H7 (cell line): Measurements from ENCODE around the gene PTPRN2. TPM values are rescaled to one million over a fixed set of nuclear protein-coding genes. Genes with fewer than 3 reads are reported as not detected.
"Not testable (repeated sequence)": the region's sequence is repeated elsewhere in the genome, so short reads cannot be mapped to it uniquely, and the experiment has no call there.

Source experiments
- DNase-seq: peaks from one replicate; pipeline ENCODE4 v3.0.0; 2012
- H3K27me3 ChIP-seq: 2 replicates; pipeline ENCODE4 v1.6.0; 2011; ENCODE audit warnings: mild to moderate bottlenecking, low read length; ENCODE audit not compliant: control insufficient read depth, insufficient read depth
- H3K36me3 ChIP-seq: replicated peaks from 2 replicates; pipeline ENCODE4 v1.5.1; 2011; ENCODE audit warnings: low read length; ENCODE audit not compliant: control insufficient read depth, insufficient read depth
- H3K4me3 ChIP-seq: 2 replicates; pipeline ENCODE4 v1.5.1; 2011; ENCODE audit warnings: low read depth, mild to moderate bottlenecking, control low read depth, low read length, moderate library complexity; ENCODE audit not compliant: insufficient read depth
- total RNA-seq: library from RNA; depleted of rRNA; stranded (reverse); fragments of >200 nt; shearing (Covaris generic); gene quantifications from 2 replicates; pipeline ENCODE4 v1.2.3, GENCODE V29; 2014

PTPRN2 gene
- total RNA-seq, 1 experiment from 2014 or later = 0.80 TPM

- Histone ChIP-seq H3K4me3 (no peak overlapping the region), H3K27me3 (peaks cover 27% of the 10 kb centered on the region), H3K36me3 (no peaks in the 10 kb centered on the region)
- no peak for DNase-seq
Observed at GRCh38 chr7:158348446-158348845, 239.2 kb downstream of the PTPRN2 start.

- peak; percentile 46 for DNase-seq
- H3K27me3 ChIP-seq = peaks cover 27% of the 10 kb centered on the region
- H3K36me3 ChIP-seq, H3K4me3 ChIP-seq: not testable (repeated sequence)
Observed at GRCh38 chr7:158348039-158348438, 239.6 kb downstream of the PTPRN2 start.

GRCh38 chr7:158345731-158346130 lies 241.9 kb downstream of the PTPRN2 start:
- Histone ChIP-seq H3K4me3 (no peak overlapping the region), H3K27me3 (peaks cover 10% of the 10 kb centered on the region), H3K36me3 (no peaks in the 10 kb centered on the region)
- DNase-seq = no peak

DNA sequence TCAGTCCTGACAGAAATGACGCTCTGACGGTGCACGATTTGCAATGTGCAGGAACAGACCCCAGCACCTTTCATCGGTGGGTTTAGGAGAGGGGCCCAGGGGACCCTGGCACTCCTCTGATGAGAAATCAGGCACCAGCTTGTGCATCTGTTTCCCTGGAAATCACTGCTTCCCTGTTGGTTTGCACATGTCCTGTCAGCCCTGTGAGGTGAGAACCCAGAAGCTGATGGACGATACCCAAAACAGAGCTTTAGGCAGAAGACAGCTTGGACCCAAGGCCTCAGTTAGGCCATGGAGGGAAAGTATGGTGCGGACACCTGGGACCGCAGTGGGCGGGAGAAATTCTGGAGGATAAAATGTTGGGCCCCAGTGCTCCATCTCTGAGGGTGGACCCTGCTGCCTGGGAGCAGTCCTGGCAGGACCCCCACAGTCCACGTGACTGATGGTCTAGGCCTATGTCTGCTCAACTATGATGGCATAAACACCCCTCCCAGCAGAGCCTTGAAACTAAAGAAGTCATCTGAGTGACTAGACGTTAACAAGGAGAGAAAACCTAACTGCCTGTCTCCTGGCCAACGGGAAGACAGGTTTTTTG lies 242.8 kb downstream of the PTPRN2 start:
- no peak for DNase-seq
- peaks cover under 1% of the 10 kb centered on the region; the same call in 1 of the 2 replicates for H3K27me3 ChIP-seq
- H3K4me3 ChIP-seq = no peak overlapping the region
- H3K36me3 ChIP-seq = no peaks in the 10 kb centered on the region

GRCh38 chr7:158343936-158344455 lies 243.6 kb downstream of the PTPRN2 start:
- DNase-seq = no peak
- no peaks in the 10 kb centered on the region for H3K27me3 ChIP-seq
- H3K36me3 ChIP-seq = no peaks in the 10 kb centered on the region
- no peak overlapping the region for H3K4me3 ChIP-seq

GRCh38 chr7:158343526-158343925 lies 244.1 kb downstream of the PTPRN2 start:
- Histone ChIP-seq H3K4me3 (no peak overlapping the region), H3K36me3 (no peaks in the 10 kb centered on the region), H3K27me3 (no peaks in the 10 kb centered on the region)
- DNase-seq = no peak

- H3K27me3 ChIP-seq, DNase-seq: not testable (repeated sequence)
Observed at GRCh38 chr7:158341097-158341496, 246.5 kb downstream of the PTPRN2 start.

GRCh38 chr7:158336952-158337351 lies 250.7 kb downstream of the PTPRN2 start:
- H3K4me3 ChIP-seq, H3K36me3 ChIP-seq, H3K27me3 ChIP-seq, DNase-seq: not testable (repeated sequence)

More at GRCh38 chr7:158341097-158341496, 246.5 kb downstream of the PTPRN2 start:
- H3K4me3 ChIP-seq, H3K36me3 ChIP-seq: not testable (repeated sequence)

GRCh38 chr7:158332516-158332915 lies 255.1 kb downstream of the PTPRN2 start:
- not testable (repeated sequence) for H3K36me3 ChIP-seq, H3K27me3 ChIP-seq, DNase-seq, H3K4me3 ChIP-seq

DNA sequence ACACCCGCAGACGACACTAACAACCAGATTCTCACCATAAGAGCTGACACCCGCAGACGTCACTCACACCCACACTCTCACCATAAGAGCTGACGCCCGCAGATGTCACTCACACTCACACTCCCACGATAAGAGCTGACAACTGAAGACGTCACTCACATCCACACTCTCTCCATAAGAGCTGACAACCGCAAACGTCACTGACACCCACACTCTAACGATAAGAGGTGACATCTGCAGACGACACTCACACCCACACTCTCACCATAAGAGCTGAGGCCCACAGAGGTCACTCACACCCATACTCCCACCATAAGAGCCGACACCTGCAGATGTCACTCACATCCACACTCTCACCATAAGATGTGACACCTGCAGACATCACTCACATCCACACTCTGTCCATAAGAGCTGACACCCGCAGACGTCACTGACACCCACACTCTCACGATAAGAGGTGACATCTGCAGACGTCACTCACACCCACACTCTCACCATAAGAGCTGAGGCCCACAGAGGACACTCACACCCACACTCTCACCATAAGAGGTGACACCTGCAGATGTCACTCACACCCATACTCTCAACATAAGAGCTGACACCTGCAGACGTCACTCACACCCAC lies 255.7 kb downstream of the PTPRN2 start:
- H3K36me3 ChIP-seq, H3K4me3 ChIP-seq, DNase-seq, H3K27me3 ChIP-seq: not testable (repeated sequence)

GRCh38 chr7:158329686-158330085 lies 257.9 kb downstream of the PTPRN2 start:
- Histone ChIP-seq H3K36me3 (no peaks in the 10 kb centered on the region), H3K4me3 (no peak overlapping the region), H3K27me3 (no peaks in the 10 kb centered on the region)
- DNase-seq = no peak

DNA sequence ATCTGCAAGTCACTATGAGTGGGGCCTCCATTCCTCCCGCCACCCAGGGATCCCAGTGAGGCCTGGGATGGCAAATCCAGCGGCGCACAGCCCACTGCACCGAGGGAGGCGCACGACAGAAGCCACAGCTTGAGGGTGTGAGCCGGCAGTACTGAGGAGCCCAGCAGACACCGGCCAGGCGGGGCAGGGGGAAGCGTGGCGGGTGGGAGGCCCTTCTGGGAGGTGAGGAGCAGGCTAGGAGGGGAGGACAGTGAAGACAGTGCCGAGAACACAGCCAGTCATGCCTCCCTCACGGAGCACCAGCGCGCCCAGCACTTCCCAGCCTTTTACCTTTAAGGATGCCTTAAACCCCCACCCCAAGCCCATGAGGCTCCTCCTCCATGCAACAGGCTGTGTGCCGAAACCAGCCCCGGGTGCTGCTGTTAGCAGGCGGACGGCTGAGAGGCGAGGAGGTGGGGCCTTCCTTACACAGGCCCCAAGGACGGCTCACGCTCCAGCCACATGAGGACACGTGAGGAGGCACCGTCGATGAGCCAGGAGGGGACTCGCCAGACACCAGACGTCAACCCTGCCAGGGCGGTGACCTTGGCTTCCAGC lies 258.5 kb downstream of the PTPRN2 start:
- no peak for DNase-seq
- Histone ChIP-seq H3K36me3 (no peaks in the 10 kb centered on the region), H3K4me3 (no peak overlapping the region), H3K27me3 (no peaks in the 10 kb centered on the region)

DNA sequence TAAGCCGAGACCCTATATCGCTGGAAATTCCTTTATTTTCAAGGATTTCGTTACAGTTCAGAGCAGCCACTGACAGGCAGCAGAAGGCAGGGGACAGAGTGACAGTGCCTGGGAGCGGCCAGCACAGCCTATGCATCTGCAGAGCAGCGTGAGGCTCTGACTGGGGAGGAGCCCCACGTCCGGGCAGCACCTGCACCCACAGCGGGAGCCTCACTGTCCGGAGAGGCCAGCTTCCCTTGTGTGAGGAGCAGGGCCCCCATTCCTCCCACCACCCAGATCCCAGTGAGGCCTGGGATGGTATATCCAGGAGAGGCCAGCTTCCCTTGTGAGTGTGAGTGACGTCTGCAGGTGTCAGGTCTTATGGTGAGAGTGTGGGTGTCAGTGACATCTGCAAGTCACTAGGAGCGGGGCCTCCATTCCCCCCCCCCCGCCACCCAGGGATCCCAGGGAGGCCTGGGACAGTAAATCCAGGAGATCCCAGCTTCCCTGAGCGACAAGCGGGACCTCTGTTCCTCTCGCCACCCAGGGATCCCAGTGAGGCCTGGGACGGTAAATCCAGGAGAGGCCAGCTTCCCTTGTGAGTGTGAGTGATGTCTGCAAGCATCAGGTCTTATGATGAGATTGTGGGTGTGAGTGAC lies 259.1 kb downstream of the PTPRN2 start:
- Histone ChIP-seq H3K4me3 (no peak overlapping the region), H3K36me3 (no peaks in the 10 kb centered on the region), H3K27me3 (no peaks in the 10 kb centered on the region)
- DNase-seq = no peak

GRCh38 chr7:158327571-158328180 lies 259.9 kb downstream of the PTPRN2 start:
- Histone ChIP-seq H3K27me3 (no peaks in the 10 kb centered on the region), H3K36me3 (no peaks in the 10 kb centered on the region), H3K4me3 (no peak overlapping the region)
- peak; percentile 57 for DNase-seq
